NCI-H2196 (cell line): ENCODE results near the gene TEKTIP1.

Experiments
- DNase-seq: peaks from one replicate; lab custom pipeline; 2025; ENCODE audit not compliant: unreplicated experiment; lab: John Stamatoyannopoulos, UW

The TEKTIP1 gene

DNA sequence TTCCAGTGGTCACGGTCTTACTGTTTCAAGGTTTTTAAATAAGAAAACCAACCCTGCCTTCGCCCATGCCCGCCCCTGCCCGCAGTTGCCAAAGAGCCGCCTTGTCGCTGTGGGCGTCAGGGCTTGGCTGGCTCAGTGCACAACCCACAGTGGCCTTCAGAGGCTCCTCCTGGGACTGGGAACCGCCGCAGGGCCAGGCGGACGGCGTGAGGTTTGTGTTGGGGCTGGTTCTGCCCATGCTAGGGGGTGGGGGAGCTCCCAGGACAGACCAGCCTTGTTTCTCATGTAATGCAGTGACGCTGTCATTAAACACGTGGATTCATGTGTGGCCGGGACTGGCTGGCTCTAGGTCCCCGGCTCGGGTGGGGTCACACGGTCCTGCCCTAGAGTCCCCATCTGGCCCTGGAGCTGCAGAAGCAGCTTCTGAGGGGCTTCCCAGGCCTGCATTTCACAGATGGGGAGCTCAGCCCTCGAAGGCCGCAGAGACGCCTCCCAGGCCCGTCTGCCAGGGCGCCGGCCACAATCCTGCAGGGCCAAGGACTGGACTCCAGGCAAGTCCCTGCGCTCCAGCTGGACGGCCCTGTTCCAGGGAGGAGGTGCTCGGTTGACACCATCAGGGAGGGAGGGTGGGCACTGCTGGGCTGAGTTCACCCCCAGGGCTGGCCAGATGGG is 2.4 kb upstream of the TEKTIP1 start:
- DNase-seq: no peak

DNA sequence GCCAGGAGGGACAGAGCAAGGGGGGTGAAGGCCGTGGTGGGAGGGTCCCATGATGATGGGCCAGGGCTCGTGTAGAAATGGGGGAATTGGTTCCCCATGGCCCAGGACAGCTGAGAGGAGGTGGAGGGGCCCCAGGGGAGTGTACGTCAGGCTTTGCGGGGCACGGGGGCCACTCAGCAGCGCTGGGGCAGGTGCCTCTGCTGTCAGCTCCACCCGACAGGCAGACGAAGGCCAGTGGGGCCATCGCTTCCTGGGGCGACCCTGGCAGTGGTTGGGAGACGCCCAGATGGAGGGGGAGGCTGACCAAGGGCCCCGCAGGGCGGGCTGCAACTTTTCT is 1.9 kb upstream of the TEKTIP1 start:
- DNase-seq: no peak

DNA sequence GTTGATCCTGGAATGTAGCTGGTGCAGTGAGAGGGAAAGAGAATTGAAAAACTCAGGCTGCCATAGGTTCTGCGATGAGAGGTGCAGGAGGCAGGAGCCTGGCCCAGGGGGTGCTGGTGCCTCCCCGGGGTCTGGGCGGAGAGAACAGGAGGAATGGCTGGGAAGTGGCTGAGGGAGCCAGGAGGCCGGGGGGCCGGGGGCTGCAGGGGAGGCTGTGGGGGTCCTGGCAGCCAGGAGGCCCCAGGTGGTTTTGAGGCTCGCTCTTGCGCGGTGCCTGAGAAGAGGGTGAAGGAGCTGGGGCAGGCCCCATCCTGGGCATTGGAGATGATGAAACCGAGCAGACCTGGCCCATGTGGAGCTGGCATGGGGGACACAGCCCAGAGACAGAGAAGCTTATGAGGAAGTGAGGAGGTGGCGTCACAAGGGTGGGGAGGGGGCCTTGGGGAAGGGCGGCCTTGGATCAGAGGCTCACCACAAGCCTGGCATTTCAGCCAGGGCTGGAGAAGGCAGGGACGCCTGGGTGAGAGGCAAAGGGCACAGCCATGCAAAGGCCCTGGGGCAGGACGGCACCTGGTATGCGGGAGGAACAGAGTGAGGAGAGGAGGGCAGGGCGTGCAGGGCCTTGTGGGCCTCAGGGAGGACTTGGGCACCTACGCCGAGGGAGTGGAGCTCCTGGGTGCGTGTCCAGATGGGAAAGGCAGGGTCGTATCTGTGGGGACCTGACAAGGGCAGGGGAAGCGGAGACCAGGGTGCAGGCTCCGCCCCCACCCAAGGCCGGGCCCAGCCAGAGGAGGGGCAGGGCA is 1.3 kb upstream of the TEKTIP1 start:
- no peak for DNase-seq

DNA sequence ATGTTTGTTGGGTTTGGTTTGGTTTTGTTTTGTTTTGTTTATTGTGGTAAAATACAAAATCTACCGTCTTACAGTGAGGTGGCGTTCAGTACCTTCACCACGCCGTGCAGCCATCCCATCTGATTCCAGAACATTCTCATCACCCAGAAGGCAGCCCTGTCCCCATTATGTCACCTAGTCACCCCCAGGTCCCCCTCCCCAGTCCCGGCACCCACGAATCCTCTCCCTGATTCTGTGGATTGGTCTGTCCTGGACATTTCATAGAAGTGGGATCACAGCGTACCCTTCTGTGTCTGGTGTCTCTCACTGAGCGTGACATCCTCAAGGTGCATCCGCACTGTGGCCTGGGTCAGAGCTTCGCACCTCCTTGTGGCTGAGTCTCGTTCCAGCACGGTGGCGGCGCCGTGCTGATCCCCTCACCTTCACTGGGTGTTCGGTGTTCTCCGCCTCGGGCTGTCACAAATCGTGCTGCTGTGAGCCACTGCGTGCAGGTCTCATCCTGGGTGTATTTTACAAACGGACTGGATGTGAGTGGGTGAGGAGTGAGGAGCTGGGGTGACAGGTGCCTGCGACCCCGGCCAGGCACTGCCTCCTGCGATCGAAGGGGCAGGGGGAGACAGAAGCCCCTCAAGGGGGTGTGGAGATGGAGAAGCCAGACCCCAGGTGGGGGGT is 580 bp upstream of the TEKTIP1 start:
- DNase-seq: no peak

DNA sequence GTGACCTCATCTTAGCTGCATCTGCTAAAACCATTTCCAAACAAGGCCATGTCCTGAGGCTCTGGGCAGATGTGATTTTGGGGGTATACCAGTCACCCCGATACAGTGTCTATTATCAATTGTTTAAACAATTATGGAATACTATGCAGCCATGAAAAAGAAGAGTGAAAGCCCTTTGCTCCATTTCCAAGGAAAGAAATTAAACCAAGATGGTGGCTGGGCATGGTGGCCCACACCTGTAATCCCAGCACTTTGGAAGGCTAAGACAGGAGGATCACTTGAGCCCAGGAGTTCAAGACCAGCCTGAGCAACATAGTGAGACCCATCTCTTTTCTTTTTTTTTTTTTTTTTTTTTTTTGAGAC is 763 bp downstream of the TEKTIP1 start:
- no peak for DNase-seq

DNA sequence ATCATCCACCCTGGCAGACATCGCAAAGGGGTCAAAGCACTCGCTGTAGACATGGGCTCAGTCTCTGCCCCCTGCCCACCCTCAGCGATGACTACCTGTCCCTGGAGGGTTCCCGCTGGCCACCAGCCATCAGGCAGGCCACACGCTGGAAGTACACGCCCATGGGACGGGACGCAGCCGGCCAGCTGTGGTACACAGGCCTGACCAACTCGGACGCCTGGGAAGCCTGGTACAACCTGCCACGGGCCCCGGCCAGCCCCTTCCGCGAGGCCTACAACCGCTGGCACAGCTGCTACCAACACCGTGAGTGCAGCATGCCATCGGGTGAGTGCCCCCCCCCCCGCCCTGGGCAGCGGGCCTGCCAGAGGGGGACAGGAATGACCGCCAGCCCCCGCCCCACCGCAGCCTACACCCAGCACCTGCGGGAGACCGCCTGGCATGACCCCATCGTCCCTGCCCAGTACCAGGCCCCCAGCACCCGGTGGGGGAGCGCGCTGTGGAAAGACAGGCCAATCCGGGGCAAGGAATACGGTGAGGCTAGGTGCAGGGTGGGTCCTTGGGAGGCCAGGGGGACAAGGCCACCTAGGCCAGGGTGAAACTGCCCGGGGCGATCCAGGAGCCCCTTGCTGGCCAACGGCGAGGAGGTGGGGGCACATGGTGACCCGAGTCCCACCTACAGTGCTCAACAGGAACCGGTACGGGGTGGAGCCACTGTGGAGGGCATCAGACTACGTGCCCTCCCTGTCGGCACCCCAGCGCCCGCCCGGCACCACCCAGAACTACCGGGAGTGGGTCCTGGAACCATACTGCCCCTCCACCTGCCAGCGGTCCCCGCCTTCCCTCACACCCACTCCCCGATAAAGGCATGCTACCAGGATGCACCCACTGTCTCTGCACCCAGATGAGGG is 4.4 kb downstream of the TEKTIP1 start:
- no peak for DNase-seq

DNA sequence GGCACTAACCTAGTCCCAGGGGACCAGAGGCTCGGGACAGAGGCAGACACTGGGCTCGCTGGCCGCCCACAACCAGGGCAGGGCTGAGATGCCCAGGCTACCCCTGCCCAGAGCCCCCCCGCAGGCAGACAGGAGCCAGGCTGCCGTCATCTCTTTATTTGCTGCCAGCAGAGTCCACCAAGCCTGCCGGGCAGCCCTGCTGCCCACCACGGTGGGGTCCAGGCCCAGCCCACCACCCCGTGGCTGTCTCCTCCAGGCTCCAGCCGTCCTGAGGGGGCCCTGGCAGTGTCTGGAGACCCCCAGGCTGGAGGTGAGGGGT is 5.0 kb downstream of the TEKTIP1 start:
- DNase-seq: no peak

DNA sequence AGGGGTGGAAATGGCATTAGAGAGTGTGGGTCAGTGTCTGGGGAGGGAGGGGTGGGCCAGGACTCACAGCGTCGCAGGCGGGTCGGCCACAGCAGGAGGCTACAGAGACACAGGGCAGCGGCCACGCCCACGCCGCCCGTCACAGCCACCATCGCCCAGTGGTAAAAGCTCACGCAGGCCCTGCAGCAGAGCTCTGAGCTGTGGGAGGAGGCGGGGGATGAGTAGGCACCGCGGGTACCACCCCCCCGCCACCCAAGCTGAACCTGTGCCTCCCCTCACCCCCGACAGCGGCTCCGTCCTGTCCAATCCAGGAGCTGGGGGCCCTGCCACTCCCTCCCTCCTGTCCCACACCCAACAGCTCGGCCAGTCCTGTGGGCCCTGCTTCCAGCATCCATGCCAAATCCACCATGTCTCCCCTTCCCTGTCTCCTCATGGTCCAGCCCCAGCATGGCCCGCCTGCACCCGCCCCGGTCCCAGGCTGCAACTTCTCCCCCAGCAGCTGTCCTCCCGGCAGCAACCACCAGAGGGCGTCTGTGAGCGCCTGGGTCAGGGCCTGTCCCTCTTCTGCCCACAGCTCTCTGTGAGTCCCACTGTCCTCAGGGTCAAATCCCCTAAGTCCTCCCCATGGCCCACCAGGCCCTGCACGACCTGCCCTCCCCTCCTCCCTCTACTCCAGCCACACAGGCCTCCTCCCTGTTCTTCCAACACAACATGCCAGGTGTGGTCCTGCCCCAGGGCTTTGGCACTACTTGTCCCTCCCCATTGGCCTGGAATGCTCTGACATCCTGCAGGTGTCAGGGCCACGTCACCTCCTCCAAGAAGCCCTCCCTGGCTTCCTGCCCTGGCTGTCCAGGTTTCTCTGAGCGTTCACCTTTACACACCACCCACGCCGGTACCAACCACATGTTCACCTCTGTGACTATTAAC is 6.0 kb downstream of the TEKTIP1 start:
- peak; percentile 69 for DNase-seq

DNA sequence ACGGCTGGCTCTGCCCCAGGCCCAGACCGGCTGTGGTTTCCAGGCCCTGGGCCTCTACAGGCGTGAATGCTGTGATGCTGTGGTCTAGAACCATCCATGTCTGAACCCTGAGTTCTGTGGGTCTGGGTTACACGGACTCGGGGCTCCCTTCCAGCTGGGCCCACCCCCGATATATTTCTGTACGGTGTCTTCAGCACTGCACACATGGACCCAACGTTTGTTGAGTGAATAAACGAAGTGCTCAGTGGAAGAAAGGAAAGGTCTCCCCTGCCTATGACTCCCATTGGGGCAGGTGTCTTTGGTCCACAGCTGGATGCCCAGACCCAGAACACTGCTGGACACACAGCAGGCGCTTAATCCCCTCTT is 6.7 kb downstream of the TEKTIP1 start:
- no peak for DNase-seq

DNA sequence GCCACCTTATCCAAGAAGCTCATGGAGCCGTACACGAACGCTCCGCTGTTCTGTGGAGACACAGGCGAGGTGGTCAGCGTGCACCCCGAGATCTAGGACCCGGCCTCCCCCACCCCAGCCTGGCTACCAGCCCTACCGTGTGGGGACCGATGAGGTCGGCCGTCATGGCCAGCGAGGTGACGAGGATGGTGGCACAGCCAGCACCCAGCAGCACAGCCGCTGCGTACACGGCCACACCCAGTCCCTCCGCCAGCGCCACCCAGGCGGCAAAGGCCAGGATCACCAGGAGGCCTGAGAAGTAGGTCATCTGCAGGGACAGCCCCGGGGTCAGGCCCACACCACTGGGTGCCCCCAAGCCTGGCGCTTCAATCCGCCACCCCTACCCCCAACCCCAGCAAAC is 7.1 kb downstream of the TEKTIP1 start:
- no peak for DNase-seq

DNA sequence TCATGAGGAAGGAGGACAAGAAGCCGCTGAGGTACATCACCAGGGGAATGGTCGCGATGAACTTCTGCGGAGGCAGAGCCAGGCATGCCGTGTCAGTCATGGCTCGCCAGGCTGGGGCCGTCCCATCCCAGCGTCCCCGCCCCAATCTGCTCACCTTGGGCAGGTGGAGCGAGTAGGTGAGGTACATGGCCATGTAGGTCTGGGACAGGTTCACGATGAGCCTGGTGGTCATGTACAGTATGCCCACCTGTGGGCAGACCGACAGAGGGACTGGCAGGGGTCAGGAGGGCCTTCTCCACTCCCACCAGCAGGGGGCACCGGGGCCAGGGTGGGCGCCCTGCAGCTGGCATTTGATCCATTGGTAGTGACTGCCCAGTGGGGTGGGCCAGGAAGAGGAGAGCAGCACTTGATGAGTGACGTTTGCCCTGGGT is 8.3 kb downstream of the TEKTIP1 start:
- DNase-seq: no peak

DNA sequence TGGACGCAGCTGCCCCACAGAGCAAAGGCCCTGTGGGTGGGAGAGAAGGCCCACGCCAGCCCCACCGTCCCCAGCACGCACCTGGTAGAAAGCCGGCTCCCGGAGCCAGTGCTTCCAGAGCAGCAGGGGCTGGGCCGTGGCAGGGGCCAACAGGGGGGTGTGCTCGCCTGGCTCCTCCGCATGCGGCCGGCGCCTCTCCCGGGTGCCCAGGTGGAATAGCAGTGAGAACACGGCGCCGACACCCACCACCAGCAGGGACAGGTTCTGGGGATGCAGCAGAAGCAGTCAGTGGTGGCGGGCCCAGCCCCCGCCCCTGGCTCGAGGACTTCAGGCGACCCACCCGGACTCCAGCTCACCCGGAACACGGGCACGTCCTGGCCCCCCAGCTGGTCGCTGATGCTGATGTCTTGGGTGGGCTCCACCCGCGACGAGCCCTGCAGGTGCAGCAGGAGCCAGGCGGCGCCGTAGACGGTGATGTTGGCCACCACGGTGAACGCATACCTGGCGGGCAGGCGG is 8.9 kb downstream of the TEKTIP1 start:
- no peak for DNase-seq

DNA sequence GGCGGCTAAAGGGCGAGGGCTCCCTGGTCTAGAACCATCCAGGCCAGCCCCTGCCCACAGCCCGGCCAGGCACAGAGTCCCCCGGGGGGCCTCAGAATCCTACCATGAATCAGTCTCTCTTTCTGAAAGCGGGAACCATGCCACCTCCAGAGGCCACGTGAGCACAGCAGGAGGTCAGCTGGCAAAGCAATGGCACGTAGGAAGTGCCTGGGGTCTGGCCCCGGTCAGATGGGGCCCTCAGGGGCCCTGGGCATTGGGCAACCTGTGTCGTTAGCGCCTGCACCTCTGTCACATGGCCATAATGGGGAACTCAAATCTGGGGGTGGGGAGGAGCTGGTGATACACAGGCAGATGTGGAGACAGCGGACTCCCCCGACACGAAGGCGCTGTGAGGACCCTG is 9.6 kb downstream of the TEKTIP1 start:
- DNase-seq: no peak

DNA sequence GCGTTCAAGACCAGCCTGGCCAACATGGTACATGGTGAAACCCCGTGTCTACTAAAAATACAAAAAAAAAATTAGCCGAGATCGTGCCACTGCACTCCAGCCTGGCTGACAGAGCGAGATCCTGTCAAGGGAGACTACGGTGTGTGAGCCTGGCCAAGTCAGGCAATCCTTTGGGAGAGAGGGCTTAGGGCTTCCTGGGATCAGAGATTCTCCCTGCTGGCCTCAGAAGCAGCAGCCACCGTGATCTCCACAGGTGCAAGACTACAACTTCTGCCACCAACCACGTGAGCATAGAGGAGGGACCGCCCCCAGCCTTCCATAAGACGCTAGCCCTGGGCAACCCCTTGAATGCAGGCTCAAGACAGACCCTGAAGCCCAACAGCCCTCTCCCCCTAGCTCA is 10.8 kb downstream of the TEKTIP1 start:
- no peak for DNase-seq

DNA sequence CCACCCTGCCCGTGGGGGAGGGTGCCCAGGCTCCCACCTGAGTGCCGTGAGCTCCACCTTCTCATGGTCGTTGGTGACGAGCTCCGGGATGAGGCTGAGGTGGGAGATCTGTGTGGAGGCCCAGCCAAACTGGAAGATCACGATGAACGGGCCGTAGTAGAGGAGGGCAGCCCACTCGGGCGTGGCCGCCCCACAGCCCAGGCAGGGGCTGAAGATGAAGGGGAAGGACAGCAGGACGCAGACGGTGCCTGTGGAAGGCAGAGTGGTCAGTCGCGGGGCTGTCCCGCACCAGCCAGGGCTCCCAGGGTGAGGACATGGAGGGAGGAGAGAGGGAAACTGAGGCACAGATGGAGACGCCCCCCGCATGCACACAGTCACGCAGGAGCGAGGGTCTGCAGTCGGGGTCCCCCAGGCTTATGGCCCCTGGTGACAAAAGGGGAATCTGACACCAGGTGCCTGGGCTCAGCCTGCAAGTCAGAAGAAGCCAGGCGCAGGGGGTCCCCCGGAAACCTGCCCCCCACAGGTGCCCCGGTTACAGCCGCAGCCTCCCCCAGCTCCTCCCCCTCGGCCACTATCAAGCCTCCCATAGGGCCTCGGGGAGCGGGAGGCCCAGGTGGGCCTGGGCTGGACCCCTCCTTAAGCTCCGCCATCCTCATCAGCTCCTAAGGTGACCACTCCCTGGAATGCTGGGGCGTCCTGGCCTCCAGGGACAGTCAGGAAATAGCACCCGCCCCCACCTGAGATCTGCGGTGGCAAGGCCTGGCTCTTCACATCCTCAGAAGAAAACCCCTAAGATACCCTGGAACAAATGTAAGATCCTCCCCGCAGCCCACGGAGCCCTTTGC is 12.2 kb downstream of the TEKTIP1 start:
- DNase-seq: no peak

DNA sequence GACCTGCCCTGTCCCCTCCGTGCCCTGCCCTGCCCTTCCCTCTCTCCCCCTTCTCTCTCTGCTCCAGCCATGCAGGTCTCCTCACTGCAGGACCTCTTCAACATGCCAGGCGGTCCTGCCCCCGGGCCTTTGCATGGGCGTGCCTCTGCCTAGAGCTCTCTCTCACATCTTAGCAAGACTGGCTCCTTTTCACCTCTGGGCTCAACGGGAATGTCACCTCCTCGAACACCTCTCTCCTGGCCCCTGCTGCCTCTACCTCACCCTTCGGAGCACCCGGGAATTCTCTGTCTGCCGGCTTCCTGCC is 12.8 kb downstream of the TEKTIP1 start:
- no peak for DNase-seq

DNA sequence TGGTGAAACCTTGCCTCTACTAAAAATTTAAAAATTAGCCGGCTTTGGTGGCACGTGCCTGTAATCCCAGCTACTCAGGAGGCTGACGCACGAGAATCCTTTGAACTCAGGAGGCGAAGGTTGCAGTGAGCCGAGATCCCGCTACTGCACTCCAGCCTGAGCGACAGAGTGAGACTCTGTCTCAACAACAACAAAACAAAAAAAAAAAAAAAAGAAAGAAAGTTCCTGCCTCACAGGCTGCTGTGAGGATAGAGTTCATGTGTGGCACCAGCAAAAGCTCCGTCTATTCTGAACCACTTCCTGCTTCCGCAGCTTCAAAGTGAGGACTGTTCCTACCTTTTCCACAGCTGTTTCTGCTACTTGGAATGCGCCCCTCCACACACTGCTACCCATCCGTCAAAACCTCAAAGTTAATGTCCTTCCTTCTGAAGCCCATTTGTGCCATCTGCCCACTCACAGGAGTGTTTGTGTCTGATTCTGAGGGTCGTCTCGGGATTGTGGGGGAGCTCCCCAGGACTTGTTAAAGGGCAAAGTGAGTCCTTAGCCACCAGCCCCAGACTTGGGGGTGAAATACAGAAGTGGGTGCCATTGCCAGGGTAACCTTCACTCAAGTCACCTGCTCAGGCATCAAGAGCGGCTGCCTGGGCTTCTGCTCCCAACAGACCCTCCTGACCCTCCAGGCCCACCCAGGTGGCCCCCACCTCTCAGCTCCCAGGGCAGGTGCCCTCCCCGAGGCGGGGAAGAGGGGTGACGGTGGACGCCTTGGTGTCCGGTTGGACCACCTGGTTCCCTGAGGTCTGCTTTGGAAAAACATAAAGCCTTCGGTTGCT is 15.5 kb downstream of the TEKTIP1 start:
- no peak for DNase-seq

DNA sequence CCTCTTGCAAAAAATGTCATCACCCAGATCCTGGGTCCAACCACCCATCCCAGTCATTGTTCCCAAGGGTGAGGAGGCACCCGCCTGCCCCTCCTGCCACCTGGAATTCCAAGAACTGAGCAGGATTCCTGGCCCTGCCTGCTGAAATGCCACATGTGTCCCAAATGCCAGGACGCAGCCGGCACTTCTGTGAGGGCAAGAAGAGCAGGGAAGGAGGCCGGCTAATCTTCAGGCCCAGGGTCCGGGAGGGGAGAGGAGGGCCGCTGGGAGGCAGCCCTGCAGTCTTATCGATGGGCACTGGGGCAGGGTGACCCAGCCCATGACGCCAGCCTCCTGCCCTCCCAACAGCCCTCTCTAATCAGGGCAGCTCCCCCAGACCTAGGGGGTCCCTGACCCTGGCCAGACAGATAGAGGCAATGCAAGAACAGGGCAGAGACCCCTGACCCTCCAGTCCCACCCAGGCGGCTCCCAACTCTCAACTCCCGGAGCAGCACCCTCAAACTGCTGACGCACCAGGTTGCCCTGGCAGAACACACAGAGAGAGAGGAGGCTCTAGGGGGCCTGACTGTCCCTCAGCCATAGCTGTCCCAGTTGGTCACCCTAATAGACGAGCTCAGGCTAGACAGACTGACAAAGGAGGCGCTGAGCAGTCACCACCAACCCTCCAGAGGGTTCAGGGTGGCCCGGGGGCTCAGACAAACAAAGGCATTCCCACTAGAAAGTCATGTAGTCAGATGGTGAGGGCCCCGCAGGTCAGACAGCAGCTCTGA is 16.9 kb downstream of the TEKTIP1 start:
- no peak for DNase-seq
